ENCODE data around the gene IFT52.

IFT52 gene

GRCh38 chr20:43662943-43663655, 72.4 kb downstream of the IFT52 start:
- Histone ChIP-seq H3K9ac (ENCODE audit: low read depth in 1 of 2, low read length in 2 of 2) (no peak overlapping the region), H3K36me3 (ENCODE audit: control insufficient read depth in 1 of 2, insufficient read depth in 2 of 2, low read length in 2 of 2) (no peaks in the 10 kb centered on the region), H3K27ac (ENCODE audit: low read depth, low read length) (no peak overlapping the region), H3K4me3 (ENCODE audit: low read depth in 1 of 2, low read length in 2 of 2) (no peak overlapping the region), H3K27me3 (ENCODE audit: control insufficient read depth in 1 of 2, insufficient read depth in 2 of 2, low read length in 2 of 2) (no peaks in the 10 kb centered on the region), H3K4me1 (ENCODE audit: control insufficient read depth in 1 of 2, insufficient read depth in 2 of 2, low read length in 2 of 2) (peaks cover 15 to 21% of the 10 kb centered on the region in 2 donors), H3K9me3 (ENCODE audit: control insufficient read depth in 1 of 2, low read length in 2 of 2) (no peaks in the 10 kb centered on the region)

DNA sequence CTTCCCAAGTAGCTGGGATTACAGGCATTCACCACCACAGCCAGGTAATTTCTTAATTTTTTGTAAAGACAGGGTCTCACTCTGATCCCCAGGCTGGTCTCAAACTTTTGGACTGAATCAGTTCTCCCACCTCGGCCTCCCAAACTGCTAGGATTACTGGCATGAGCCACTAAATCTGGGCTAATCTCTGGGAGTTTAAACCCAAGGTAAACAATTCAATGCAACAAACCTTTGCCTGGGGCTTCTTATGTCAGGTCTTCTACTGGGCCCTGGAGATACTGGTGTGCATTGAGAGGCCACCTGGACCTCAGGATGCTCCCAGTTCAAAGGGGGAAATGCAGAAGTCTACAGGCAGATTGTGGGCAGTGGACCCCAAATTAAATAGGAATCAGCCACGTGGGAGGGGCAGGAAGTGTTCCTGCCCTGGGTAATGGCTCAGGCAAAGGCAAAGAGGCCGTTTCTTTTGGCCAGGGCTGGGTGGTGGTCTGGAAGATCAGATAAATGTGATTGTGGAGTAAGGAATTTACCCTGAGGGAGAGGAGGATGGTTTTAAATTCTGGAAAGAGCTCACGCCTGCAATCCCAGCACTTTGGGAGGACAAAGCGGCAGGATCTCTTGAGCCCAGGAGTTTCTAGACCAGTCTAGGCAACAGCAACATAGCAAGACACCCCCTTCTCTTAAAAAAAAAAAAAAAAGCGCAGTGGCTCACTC, 74.9 kb downstream of the IFT52 start:
- H3K27ac ChIP-seq (ENCODE audit: low read depth, low read length): no peak overlapping the region
- no peak overlapping the region for H3K4me3 ChIP-seq (ENCODE audit: low read depth in 1 of 2, low read length in 2 of 2)
- H3K9ac ChIP-seq (ENCODE audit: low read depth in 1 of 2, low read length in 2 of 2): no peak overlapping the region
- no peaks in the 10 kb centered on the region for H3K9me3 ChIP-seq (ENCODE audit: control insufficient read depth in 1 of 2, low read length in 2 of 2)
- H3K27me3 ChIP-seq (ENCODE audit: control insufficient read depth in 1 of 2, insufficient read depth in 2 of 2, low read length in 2 of 2): no peaks in the 10 kb centered on the region
- peaks cover 16 to 17% of the 10 kb centered on the region in 2 donors for H3K4me1 ChIP-seq (ENCODE audit: control insufficient read depth in 1 of 2, insufficient read depth in 2 of 2, low read length in 2 of 2)
- H3K36me3 ChIP-seq (ENCODE audit: control insufficient read depth in 1 of 2, insufficient read depth in 2 of 2, low read length in 2 of 2): no peaks in the 10 kb centered on the region

DNA sequence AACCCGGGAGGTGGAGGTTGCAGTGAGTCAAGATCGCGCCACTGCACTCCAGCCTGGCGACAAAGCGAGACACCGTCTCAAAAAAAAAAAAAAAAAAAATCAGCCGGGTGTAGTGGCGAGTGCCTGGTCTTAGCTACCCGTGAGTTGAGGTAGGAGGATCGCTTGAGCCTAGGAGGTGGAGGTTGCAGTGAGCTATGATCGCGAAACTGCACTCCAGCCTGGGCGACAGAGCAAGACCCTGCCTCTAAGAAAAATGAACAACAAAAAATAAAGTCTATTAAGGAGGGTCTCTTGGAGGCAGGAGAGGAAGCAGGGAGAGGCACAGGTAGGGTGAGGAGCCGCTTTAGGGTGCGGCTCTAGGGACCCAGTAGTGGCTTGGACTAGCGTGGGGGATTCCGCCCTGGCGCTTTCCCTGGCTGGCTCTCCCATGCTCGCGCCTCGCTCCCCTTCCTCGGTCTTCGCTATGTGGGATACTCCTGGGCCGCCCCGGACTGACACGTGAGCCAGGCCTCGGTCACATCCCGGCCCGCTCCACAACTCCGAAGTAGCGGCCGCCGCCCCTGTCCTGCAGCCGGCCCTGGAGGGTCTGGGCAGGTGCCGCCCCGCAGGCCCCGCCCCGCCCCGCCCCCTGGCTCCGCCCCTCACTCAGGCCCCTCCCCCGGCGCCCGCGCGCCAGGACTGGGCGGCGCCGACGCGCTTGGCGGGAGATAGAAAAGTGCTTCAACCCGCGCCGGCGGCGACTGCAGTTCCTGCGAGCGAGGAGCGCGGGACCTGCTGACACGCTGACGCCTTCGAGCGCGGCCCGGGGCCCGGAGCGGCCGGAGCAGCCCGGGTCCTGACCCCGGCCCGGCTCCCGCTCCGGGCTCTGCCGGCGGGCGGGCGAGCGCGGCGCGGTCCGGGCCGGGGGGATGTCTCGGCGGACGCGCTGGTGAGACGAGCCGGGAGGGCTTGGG, 75.9 kb downstream of the IFT52 start, which contains the start of gene MYBL2:
MYBL2 (plus strand) TSS at position 739 of the 953 bp plus-strand sequence; CDS start at position 909, 170 bp downstream.
- Histone ChIP-seq H3K27ac (ENCODE audit: low read depth, low read length) (no peak within 1 kb of the TSS), H3K9me3 (ENCODE audit: control insufficient read depth in 1 of 2, low read length in 2 of 2) (no peaks in the 10 kb centered on the region), H3K27me3 (ENCODE audit: control insufficient read depth in 1 of 2, insufficient read depth in 2 of 2, low read length in 2 of 2) (no peaks in the 10 kb centered on the region), H3K4me3 (ENCODE audit: low read depth in 1 of 2, low read length in 2 of 2) (peak within 1 kb of the TSS; percentile 67 to 70), H3K9ac (ENCODE audit: low read depth in 1 of 2, low read length in 2 of 2) (peak within 1 kb of the TSS; percentile 33 to 57), H3K36me3 (ENCODE audit: control insufficient read depth in 1 of 2, insufficient read depth in 2 of 2, low read length in 2 of 2) (no peaks in the 10 kb centered on the region), H3K4me1 (ENCODE audit: control insufficient read depth in 1 of 2, insufficient read depth in 2 of 2, low read length in 2 of 2) (peaks cover 16 to 17% of the 10 kb centered on the region in 2 donors)

DNA sequence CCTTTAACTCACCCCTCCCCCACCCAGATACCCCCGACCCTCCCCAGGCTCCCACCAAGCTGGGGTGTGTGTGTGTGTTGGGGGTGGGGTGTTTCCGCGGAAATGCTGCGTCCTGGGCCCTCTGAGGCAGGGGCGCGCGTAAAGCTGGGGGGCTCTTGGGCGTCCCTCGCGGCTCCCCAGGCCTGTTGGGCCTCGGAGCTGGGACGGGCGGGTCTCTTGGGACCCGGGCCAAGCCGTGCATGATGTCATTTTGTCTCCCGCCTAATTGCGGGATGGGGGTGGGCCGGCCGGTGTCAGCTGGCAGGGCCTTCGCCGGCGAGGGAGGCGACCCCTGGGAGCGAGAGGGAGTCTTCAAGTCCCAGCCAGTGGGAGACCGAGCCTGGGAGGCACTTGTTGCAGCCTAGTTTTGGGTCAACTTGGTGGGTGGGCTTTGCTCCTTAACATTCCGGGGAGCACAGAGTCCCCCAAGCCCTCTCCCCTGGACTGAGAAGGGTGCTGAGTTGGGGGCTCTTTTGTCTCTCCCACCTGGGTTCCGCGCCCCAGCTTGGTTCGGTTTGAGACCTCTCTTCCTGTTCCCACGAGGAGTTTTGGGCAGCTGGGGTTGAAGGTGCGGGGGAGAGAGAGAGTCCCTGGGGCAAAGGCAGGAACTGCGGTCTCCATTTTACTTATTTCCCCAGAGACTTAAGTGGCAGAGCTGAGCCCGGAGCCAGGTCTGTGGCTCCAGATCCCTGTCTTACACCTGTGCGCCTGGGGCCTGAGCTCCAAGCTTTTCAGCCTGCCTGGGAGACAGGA, 76.8 kb downstream of the IFT52 start:
- Histone ChIP-seq H3K4me3 (ENCODE audit: low read depth in 1 of 2, low read length in 2 of 2) (peak overlapping the region; percentile 48 to 58), H3K27ac (ENCODE audit: low read depth, low read length) (no peak overlapping the region), H3K9ac (ENCODE audit: low read depth in 1 of 2, low read length in 2 of 2) (no peak overlapping the region), H3K4me1 (ENCODE audit: control insufficient read depth in 1 of 2, insufficient read depth in 2 of 2, low read length in 2 of 2) (peaks cover 16 to 17% of the 10 kb centered on the region in 2 donors), H3K27me3 (ENCODE audit: control insufficient read depth in 1 of 2, insufficient read depth in 2 of 2, low read length in 2 of 2) (no peaks in the 10 kb centered on the region), H3K36me3 (ENCODE audit: control insufficient read depth in 1 of 2, insufficient read depth in 2 of 2, low read length in 2 of 2) (no peaks in the 10 kb centered on the region), H3K9me3 (ENCODE audit: control insufficient read depth in 1 of 2, low read length in 2 of 2) (no peaks in the 10 kb centered on the region)

GRCh38 chr20:43669332-43669731, 78.6 kb downstream of the IFT52 start:
- H3K9ac ChIP-seq (ENCODE audit: low read depth in 1 of 2, low read length in 2 of 2): no peak overlapping the region
- no peak overlapping the region for H3K4me3 ChIP-seq (ENCODE audit: low read depth in 1 of 2, low read length in 2 of 2)
- H3K27me3 ChIP-seq (ENCODE audit: control insufficient read depth in 1 of 2, insufficient read depth in 2 of 2, low read length in 2 of 2): no peaks in the 10 kb centered on the region
- peaks cover 7 to 10% of the 10 kb centered on the region in 2 donors for H3K4me1 ChIP-seq (ENCODE audit: control insufficient read depth in 1 of 2, insufficient read depth in 2 of 2, low read length in 2 of 2)
- H3K9me3 ChIP-seq (ENCODE audit: control insufficient read depth in 1 of 2, low read length in 2 of 2): no peaks in the 10 kb centered on the region
- H3K36me3 ChIP-seq (ENCODE audit: control insufficient read depth in 1 of 2, insufficient read depth in 2 of 2, low read length in 2 of 2): no peaks in the 10 kb centered on the region
- H3K27ac ChIP-seq (ENCODE audit: low read depth, low read length): no peak overlapping the region

DNA sequence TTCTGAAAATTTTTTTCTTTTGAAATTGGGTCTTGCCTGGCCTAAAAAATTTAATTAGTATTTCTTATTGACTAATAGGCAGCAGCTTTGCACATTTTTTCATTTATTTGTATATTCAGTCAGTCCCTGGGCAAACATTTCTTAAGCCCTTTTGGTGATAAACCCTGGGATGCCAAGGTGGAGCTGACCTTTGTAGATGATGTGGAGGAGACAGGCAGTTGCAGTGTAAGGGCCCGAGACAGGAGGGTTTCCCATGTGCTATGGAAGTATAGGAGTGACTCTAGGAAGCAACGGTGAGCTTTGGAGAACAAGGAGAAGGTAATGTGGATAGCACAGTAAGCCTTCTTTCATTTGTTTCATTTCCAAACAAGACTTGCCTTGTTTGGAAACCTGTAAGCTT, 79.7 kb downstream of the IFT52 start:
- no peaks in the 10 kb centered on the region for H3K27me3 ChIP-seq (ENCODE audit: control insufficient read depth in 1 of 2, insufficient read depth in 2 of 2, low read length in 2 of 2)
- H3K27ac ChIP-seq (ENCODE audit: low read depth, low read length): no peak overlapping the region
- peaks cover 7 to 10% of the 10 kb centered on the region in 2 donors for H3K4me1 ChIP-seq (ENCODE audit: control insufficient read depth in 1 of 2, insufficient read depth in 2 of 2, low read length in 2 of 2)
- no peaks in the 10 kb centered on the region for H3K36me3 ChIP-seq (ENCODE audit: control insufficient read depth in 1 of 2, insufficient read depth in 2 of 2, low read length in 2 of 2)
- no peaks in the 10 kb centered on the region for H3K9me3 ChIP-seq (ENCODE audit: control insufficient read depth in 1 of 2, low read length in 2 of 2)
- H3K9ac ChIP-seq (ENCODE audit: low read depth in 1 of 2, low read length in 2 of 2): no peak overlapping the region
- no peak overlapping the region for H3K4me3 ChIP-seq (ENCODE audit: low read depth in 1 of 2, low read length in 2 of 2)

- Histone ChIP-seq H3K4me1 (ENCODE audit: control insufficient read depth in 1 of 2, insufficient read depth in 2 of 2, low read length in 2 of 2) (no peaks in the 10 kb centered on the region), H3K4me3 (ENCODE audit: low read depth in 1 of 2, low read length in 2 of 2) (no peak overlapping the region), H3K27me3 (ENCODE audit: control insufficient read depth in 1 of 2, insufficient read depth in 2 of 2, low read length in 2 of 2) (no peaks in the 10 kb centered on the region), H3K9me3 (ENCODE audit: control insufficient read depth in 1 of 2, low read length in 2 of 2) (no peaks in the 10 kb centered on the region), H3K36me3 (ENCODE audit: control insufficient read depth in 1 of 2, insufficient read depth in 2 of 2, low read length in 2 of 2) (no peaks in the 10 kb centered on the region), H3K27ac (ENCODE audit: low read depth, low read length) (no peak overlapping the region), H3K9ac (ENCODE audit: low read depth in 1 of 2, low read length in 2 of 2) (no peak overlapping the region)
These were observed 85.6 kb downstream of the IFT52 start for GRCh38 chr20:43676368-43676767.

- Histone ChIP-seq H3K36me3 (ENCODE audit: control insufficient read depth in 1 of 2, insufficient read depth in 2 of 2, low read length in 2 of 2) (no peaks in the 10 kb centered on the region), H3K9me3 (ENCODE audit: control insufficient read depth in 1 of 2, low read length in 2 of 2) (no peaks in the 10 kb centered on the region), H3K4me3 (ENCODE audit: low read depth in 1 of 2, low read length in 2 of 2) (no peak overlapping the region), H3K27ac (ENCODE audit: low read depth, low read length) (no peak overlapping the region), H3K4me1 (ENCODE audit: control insufficient read depth in 1 of 2, insufficient read depth in 2 of 2, low read length in 2 of 2) (no peaks in the 10 kb centered on the region), H3K27me3 (ENCODE audit: control insufficient read depth in 1 of 2, insufficient read depth in 2 of 2, low read length in 2 of 2) (no peaks in the 10 kb centered on the region), H3K9ac (ENCODE audit: low read depth in 1 of 2, low read length in 2 of 2) (no peak overlapping the region)
These were observed 90.2 kb downstream of the IFT52 start for GRCh38 chr20:43680981-43681380.

DNA sequence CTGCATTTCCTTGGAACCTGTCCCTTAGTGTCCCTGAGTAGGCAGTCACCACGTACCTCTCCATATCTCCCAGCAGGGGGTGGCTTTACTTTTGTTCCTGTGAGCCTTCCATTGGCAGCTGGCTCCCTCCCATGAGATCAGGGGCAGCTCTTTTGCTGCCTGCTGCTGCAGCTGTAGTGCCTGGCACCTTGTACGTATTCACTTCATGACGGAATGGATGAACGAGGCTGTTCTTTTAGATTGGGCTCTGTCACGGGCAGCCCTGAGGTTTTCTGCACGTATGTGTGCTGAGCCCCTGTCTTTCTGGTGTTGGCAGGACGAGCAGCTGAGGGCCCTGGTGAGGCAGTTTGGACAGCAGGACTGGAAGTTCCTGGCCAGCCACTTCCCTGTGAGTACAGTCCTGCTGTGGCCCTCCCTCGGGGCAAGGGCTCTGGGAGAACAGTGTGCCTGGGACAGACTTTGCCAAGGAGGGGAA, 90.8 kb downstream of the IFT52 start:
- H3K9ac ChIP-seq (ENCODE audit: low read depth in 1 of 2, low read length in 2 of 2): no peak overlapping the region
- H3K4me3 ChIP-seq (ENCODE audit: low read depth in 1 of 2, low read length in 2 of 2): no peak overlapping the region
- peak overlapping the region; percentile 47 for H3K27ac ChIP-seq (ENCODE audit: low read depth, low read length)

More for the DNA sequence above, 90.8 kb downstream of the IFT52 start:
- no peaks in the 10 kb centered on the region for H3K27me3 ChIP-seq (ENCODE audit: control insufficient read depth in 1 of 2, insufficient read depth in 2 of 2, low read length in 2 of 2)
- no peaks in the 10 kb centered on the region for H3K36me3 ChIP-seq (ENCODE audit: control insufficient read depth in 1 of 2, insufficient read depth in 2 of 2, low read length in 2 of 2)
- no peaks in the 10 kb centered on the region for H3K9me3 ChIP-seq (ENCODE audit: control insufficient read depth in 1 of 2, low read length in 2 of 2)
- H3K4me1 ChIP-seq (ENCODE audit: control insufficient read depth in 1 of 2, insufficient read depth in 2 of 2, low read length in 2 of 2): no peaks in the 10 kb centered on the region
